ENCODE results near the gene TRMO.

Gene TRMO

DNA sequence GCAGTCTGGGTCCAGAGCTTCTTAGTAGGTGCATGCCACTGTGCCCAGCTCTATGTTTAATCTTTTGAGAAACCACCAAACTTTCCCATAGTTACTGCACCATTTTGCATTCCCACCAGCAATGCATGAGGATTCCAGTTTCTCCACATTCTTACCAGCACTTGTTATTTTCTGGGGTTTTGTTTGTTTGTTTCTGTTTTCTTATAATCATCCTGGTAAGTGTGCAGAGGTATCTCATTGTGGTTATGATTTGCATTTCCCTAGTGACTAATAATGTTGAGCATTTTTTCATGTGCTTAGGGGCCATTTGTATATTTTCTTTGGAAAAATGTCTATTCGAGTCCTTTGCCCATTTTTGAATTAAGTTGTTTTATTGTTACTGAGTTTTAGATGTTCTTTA lies 57.9 kb downstream of the TRMO start:
- TF ChIP-seq MYC (IDR thresholded peaks at IDR 0.05; ENCODE audit: low read depth, low read length) (no peak), POLR2A (IDR thresholded peaks at IDR 0.05; ENCODE audit: extremely low read depth, insufficient read length) (no peak)
- TF ChIP-seq, protein P1, sequence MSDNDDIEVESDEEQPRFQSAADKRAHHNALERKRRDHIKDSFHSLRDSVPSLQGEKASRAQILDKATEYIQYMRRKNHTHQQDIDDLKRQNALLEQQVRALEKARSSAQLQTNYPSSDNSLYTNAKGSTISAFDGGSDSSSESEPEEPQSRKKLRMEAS (IDR thresholded peaks at IDR 0.05; ENCODE audit: low read depth, low read length): no peak
- TF ChIP-seq, protein P2, sequence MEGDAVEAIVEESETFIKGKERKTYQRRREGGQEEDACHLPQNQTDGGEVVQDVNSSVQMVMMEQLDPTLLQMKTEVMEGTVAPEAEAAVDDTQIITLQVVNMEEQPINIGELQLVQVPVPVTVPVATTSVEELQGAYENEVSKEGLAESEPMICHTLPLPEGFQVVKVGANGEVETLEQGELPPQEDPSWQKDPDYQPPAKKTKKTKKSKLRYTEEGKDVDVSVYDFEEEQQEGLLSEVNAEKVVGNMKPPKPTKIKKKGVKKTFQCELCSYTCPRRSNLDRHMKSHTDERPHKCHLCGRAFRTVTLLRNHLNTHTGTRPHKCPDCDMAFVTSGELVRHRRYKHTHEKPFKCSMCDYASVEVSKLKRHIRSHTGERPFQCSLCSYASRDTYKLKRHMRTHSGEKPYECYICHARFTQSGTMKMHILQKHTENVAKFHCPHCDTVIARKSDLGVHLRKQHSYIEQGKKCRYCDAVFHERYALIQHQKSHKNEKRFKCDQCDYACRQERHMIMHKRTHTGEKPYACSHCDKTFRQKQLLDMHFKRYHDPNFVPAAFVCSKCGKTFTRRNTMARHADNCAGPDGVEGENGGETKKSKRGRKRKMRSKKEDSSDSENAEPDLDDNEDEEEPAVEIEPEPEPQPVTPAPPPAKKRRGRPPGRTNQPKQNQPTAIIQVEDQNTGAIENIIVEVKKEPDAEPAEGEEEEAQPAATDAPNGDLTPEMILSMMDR (IDR thresholded peaks at IDR 0.05; ENCODE audit: low read depth, low read length): no peak
- no peak overlapping the region for H3K4me3 ChIP-seq (ENCODE audit: low read depth, low read length)
- no peak for DNase-seq (ENCODE audit: low read depth)

DNA sequence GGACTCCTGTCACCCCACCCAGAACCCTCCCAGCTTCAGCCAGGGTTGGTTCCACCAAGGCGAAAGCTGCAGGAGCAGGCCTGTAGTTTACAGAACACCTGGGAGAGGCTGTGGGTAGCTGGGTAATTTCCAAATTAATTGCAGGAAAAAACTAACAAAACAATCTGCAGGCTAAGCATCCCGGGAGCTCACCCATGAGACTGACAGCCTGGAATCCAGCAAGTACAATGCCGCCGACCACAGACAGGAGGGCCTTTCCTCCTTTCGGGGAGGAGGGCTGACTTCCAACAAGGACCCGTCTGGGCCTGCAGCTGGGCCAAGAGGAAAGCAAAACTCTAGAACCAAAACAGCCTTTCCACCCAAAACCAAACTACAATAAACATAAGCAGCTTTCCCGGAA lies 59.0 kb downstream of the TRMO start:
- TF ChIP-seq, protein P2 (IDR thresholded peaks at IDR 0.05; ENCODE audit: low read depth, low read length): no peak
- no peak for TF ChIP-seq POLR2A (IDR thresholded peaks at IDR 0.05; ENCODE audit: extremely low read depth, insufficient read length)
- TF ChIP-seq, protein P1 (IDR thresholded peaks at IDR 0.05; ENCODE audit: low read depth, low read length): no peak
- no peak for TF ChIP-seq MYC (IDR thresholded peaks at IDR 0.05; ENCODE audit: low read depth, low read length)
- no peak overlapping the region for H3K4me3 ChIP-seq (ENCODE audit: low read depth, low read length)
- DNase-seq (ENCODE audit: low read depth): no peak

DNA sequence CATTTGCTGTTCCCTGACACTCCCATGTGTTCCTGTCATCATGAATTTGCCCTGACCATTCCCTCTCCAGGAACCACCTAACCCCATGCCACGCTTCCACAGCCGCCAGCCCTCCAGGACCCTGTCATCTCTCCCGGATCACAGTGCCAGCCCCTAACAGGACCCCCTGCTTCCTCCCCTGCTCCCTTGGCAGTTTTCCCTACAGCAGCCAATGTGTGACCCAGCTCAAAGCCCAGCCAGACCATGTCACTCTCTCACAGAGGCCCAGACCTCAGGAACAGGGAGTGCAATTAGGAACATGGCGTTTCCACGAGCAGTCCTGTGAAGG lies 61.2 kb downstream of the TRMO start:
- DNase-seq (ENCODE audit: low read depth): no peak
- TF ChIP-seq, protein P2 (IDR thresholded peaks at IDR 0.05; ENCODE audit: low read depth, low read length): no peak
- TF ChIP-seq POLR2A (IDR thresholded peaks at IDR 0.05; ENCODE audit: extremely low read depth, insufficient read length) (no peak), MYC (IDR thresholded peaks at IDR 0.05; ENCODE audit: low read depth, low read length) (no peak)
- TF ChIP-seq, protein P1 (IDR thresholded peaks at IDR 0.05; ENCODE audit: low read depth, low read length): no peak
- H3K4me3 ChIP-seq (ENCODE audit: low read depth, low read length): no peak overlapping the region

DNA sequence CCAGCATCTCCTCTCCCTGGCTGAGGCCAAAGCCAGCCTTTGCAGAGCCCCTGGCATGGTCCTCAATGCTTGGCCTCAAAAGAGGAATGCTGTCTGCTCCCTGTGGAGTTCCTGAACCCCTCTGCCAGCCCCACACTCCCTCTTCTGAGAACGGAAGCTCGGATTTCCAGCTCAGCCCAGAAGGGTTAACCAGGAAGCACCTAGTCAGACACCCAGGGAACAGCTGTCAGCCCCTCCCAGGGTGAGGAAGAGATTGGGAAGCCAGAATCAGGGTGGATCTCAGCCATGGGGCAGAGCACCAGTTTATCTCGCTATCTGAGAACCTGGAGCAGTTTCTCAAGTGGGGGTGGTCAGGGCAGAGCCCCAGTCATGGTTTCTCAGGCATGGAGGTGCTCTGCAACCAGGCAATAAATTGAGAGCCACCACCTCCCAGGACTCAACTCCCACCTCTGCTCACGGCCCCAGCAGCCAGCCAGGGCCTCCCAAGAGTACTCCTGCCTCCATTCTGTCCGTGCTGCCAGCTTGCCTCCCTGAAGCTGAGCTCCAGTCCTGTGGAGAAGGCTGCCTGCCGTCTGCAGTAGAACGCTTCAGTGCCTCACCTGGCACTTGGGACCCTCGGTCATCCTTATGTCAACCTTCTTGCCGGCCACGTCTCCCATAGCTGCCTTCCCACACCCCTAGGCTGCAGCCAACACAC lies 61.7 kb downstream of the TRMO start:
- TF ChIP-seq, protein P2 (IDR thresholded peaks at IDR 0.05; ENCODE audit: low read depth, low read length): no peak
- TF ChIP-seq, protein P1 (IDR thresholded peaks at IDR 0.05; ENCODE audit: low read depth, low read length): no peak
- TF ChIP-seq MYC (IDR thresholded peaks at IDR 0.05; ENCODE audit: low read depth, low read length) (no peak), POLR2A (IDR thresholded peaks at IDR 0.05; ENCODE audit: extremely low read depth, insufficient read length) (no peak)
- DNase-seq (ENCODE audit: low read depth): no peak
- H3K4me3 ChIP-seq (ENCODE audit: low read depth, low read length): no peak overlapping the region

DNA sequence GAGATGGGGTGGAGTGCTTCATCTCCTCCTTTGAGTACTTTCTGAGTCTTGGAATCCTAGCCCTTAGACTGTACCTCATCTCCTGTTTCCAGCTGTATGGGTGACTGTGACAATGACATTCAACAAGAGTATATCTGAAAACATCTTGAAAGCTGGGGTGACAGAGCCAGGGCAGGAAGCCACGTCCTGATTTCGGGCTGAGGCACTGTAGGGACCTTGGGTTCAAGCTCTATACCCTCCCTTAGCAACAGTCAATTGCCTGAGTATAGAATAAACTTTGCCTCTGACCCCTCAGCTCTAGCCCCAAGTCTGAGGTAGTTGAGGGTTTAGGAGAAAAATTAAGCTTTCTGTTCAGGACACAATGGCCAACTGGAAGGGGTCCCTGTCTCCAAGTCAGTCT lies 63.0 kb downstream of the TRMO start:
- H3K4me3 ChIP-seq (ENCODE audit: low read depth, low read length): no peak overlapping the region
- TF ChIP-seq, protein P1 (IDR thresholded peaks at IDR 0.05; ENCODE audit: low read depth, low read length): no peak
- no peak for TF ChIP-seq MYC (IDR thresholded peaks at IDR 0.05; ENCODE audit: low read depth, low read length)
- TF ChIP-seq POLR2A (IDR thresholded peaks at IDR 0.05; ENCODE audit: extremely low read depth, insufficient read length): no peak
- TF ChIP-seq, protein P2 (IDR thresholded peaks at IDR 0.05; ENCODE audit: low read depth, low read length): no peak
- DNase-seq (ENCODE audit: low read depth): no peak
